Retinal pigment epithelial cell (primary cell): ENCODE measurements around the gene TIMM44.
A peak's percentile ranks its signal among the peaks of the same experiment; 100 is the strongest.

Source experiments
- DNase-seq: peaks from one replicate; pipeline ENCODE4 v3.0.0-alpha.2; 2010; ENCODE audit warnings: low read depth
- H3K4me3 ChIP-seq: 2 replicates; pipeline ENCODE4 v1.5.1; 2011; ENCODE audit warnings: mild to moderate bottlenecking, low read length, control low read depth, moderate library complexity
- TF ChIP-seq, protein P1 (sequence below): conservative IDR thresholded peaks from 2 replicates; pipeline ENCODE4 v1.5.1; 2011; ENCODE audit warnings: low read depth, low read length, control low read depth, inconsistent platforms

TIMM44 gene

GRCh38 chr19:7925171-7925851 is 18.2 kb downstream of the TIMM44 start:
- no peak for DNase-seq
- TF ChIP-seq, protein P1, sequence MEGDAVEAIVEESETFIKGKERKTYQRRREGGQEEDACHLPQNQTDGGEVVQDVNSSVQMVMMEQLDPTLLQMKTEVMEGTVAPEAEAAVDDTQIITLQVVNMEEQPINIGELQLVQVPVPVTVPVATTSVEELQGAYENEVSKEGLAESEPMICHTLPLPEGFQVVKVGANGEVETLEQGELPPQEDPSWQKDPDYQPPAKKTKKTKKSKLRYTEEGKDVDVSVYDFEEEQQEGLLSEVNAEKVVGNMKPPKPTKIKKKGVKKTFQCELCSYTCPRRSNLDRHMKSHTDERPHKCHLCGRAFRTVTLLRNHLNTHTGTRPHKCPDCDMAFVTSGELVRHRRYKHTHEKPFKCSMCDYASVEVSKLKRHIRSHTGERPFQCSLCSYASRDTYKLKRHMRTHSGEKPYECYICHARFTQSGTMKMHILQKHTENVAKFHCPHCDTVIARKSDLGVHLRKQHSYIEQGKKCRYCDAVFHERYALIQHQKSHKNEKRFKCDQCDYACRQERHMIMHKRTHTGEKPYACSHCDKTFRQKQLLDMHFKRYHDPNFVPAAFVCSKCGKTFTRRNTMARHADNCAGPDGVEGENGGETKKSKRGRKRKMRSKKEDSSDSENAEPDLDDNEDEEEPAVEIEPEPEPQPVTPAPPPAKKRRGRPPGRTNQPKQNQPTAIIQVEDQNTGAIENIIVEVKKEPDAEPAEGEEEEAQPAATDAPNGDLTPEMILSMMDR = peak; percentile 81
- peak overlapping the region; percentile 17 for H3K4me3 ChIP-seq

- H3K4me3 ChIP-seq = peak overlapping the region; percentile 12
- TF ChIP-seq, protein P1 = no peak
- DNase-seq = no peak
Measured at GRCh38 chr19:7924651-7925170, 18.8 kb downstream of the TIMM44 start.

GRCh38 chr19:7924241-7924640 is 19.2 kb downstream of the TIMM44 start:
- DNase-seq = no peak
- TF ChIP-seq, protein P1 = no peak
- H3K4me3 ChIP-seq = no peak overlapping the region

GRCh38 chr19:7923295-7924191 is 19.9 kb downstream of the TIMM44 start:
- TF ChIP-seq, protein P1 = no peak
- H3K4me3 ChIP-seq = no peak overlapping the region
- DNase-seq = no peak

DNA sequence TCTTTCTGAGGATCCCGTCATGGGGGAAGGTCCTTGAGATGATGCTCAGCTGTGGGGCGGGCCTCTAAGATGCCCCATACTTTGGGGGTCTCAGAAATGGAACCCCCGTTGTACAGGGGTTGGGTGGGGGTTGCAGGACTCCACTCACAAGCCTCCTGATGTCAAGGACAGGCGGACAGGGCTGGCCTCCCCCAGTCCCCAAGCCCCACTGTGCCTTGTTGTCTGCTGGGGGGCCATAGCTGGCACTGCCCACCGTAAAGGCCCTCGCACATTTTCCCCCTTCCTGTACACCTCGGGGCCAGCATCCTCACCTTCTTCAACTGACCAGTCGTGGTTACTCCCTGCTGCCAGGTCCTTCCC is 20.6 kb downstream of the TIMM44 start:
- TF ChIP-seq, protein P1 = no peak
- no peak for DNase-seq
- H3K4me3 ChIP-seq = no peak overlapping the region

DNA sequence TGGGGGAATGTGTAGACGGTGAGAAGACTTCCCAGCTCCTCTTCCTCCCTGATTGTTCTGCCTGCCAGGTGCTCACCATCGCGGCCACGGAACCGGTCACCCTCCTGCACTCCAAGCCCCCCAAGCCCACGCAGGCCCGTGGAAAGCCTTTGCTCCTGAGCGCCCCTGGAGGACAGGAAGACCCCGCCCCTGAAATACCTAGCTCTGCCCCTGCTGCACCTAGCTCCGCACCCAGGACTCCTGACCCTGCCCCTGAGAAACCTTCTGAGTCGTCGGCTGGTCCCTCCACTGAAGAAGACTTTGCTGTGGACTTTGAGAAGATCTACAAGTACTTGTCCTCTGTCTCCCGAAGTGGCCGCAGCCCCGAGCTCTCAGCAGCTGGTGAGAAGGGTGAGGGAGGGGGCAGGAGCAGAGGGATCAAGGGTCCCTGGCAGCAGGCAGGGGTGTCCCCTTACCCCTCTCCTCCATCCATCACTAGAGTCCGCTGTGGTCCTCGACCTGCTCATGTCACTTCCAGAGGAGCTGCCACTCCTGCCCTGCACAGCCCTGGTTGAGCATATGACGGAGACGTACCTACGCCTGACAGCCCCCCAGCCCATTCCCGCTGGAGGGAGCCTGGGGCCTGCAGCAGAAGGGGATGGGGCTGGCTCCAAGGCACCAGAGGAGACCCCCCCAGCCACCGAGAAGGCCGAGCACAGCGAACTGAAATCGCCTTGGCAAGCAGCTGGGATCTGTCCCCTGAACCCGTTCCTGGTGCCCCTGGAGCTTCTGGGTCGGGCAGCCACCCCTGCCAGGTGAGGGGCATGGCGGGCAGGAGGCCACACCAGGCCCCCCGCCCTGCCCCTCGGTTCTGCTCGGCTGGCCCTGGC is 21.3 kb downstream of the TIMM44 start:
- no peak for DNase-seq
- H3K4me3 ChIP-seq = no peak overlapping the region
- TF ChIP-seq, protein P1 = no peak
